GM10266 (cell line): ENCODE measurements around the gene PBX3.

Experiments
- DNase-seq: peaks from one replicate; pipeline ENCODE4 v3.0.0; 2012; ENCODE audit errors: extremely low spot score
- TF ChIP-seq, protein P1 (sequence below): IDR thresholded peaks from 2 replicates; pipeline ENCODE4 v1.5.1; 2012; ENCODE audit warnings: mild to moderate bottlenecking, low read depth; ENCODE audit not compliant: control insufficient read depth, insufficient read depth; ENCODE audit errors: missing control alignments

PBX3 gene

DNA sequence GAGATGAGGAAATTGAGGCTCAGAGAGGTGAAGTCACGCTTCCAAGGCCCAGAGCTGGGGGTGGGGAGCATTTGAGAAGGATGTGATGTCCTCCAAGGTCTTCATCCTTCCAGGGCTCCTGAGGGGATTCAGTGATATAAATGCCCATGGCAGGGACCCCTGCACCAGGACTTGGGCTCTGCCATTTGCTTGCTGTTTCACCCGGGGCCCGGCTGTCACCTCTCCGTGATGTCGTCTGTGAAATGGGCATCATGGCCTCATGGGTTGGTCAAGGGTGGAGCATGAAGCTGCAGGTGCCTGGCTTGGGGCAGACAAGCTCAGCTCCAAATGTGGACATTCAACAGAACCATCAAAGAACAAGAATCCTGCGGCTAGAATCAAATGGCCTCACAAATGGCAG lies 253.1 kb downstream of the PBX3 start:
- no peak for DNase-seq
- TF ChIP-seq, protein P1, sequence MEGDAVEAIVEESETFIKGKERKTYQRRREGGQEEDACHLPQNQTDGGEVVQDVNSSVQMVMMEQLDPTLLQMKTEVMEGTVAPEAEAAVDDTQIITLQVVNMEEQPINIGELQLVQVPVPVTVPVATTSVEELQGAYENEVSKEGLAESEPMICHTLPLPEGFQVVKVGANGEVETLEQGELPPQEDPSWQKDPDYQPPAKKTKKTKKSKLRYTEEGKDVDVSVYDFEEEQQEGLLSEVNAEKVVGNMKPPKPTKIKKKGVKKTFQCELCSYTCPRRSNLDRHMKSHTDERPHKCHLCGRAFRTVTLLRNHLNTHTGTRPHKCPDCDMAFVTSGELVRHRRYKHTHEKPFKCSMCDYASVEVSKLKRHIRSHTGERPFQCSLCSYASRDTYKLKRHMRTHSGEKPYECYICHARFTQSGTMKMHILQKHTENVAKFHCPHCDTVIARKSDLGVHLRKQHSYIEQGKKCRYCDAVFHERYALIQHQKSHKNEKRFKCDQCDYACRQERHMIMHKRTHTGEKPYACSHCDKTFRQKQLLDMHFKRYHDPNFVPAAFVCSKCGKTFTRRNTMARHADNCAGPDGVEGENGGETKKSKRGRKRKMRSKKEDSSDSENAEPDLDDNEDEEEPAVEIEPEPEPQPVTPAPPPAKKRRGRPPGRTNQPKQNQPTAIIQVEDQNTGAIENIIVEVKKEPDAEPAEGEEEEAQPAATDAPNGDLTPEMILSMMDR: no peak

DNA sequence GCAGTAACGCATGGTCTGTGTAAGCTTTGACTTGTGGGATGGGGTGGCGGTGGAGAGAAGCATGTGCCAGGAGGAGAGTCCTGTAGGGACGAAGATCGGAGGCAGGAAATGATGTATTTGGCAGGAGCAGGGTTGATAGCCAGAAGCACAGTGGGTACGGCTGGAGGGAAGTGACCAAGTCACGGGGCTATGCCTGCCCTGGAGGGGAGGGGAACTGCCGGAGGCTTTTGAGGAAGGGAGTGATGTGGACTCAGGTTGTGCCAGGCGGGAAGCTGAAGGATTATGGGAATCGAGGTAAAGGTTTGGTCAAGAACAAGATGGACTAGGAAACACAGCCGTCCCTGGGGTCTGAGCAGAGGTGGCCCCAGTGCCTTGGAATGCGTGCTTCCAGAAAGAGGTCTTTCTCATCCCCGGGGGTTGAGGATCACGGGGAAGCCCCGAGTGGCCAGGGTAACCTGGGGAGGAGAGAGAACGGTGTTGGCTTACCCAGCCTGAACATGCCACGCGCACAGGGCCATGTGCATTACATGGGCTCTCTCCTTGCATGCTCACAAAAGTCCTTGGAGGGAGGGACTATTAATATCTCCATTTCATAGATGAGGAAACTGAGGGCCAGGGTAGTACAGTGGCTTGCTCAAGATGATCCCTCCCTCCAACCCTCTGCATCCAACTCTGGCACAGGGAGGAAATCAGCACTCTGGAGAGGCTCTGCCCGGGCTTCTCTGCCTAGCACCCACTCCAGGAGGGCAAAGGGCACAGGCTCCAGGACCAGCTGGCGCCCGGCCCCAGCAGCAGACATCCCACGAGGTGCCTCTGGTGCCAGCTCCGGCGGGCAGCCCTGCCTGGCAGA lies 253.8 kb downstream of the PBX3 start:
- no peak for DNase-seq
- TF ChIP-seq, protein P1: no peak

- DNase-seq: no peak
Measured at GRCh38 chr9:126001581-126002225, 254.5 kb downstream of the PBX3 start.

GRCh38 chr9:126002476-126003350 lies 255.5 kb downstream of the PBX3 start:
- TF ChIP-seq, protein P1: no peak
- DNase-seq: no peak

More at GRCh38 chr9:126001581-126002225, 254.5 kb downstream of the PBX3 start:
- TF ChIP-seq, protein P1: no peak

DNA sequence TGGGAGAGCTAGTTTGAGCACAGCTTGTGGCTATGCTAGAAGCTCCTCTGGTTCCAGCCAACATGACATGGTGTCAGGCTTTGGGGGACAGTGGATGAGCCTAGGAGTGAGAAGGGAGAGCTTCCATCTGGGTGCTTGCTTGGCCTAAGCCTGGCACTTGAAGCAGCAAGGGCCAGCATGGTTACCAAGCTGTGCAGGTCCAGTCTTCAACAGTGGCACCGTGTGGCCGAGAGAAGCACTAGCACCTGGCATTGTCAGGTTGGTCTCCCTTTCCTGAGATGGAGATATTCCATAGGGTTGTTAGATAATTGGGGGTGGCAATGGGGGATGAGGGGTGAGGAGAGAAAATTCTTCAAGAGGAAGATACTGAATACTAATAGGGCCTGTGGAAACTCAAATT lies 261.9 kb downstream of the PBX3 start:
- no peak for DNase-seq
- TF ChIP-seq, protein P1: no peak

GRCh38 chr9:126014726-126015125 lies 267.6 kb downstream of the PBX3 start:
- no peak for DNase-seq
- TF ChIP-seq, protein P1: no peak

DNA sequence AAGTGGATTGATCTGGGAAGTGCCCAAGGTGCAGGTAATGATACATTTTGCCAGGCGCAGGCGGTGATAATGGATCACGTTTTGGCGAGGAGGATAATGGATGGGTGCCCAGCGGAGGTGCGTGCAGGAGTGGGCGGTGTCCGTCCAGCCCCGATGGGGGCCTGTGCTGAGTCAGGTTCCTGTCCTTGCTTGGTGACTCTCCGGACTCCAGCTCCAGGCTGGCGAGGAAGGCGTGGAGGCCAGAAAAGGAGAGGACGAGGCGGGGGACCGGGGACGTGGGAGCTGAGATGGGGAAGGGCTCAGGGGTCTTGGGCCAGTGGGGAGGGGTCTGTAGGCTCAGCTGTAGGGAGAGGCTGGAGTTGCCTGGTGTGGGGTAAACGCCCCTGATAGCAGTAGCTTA lies 268.3 kb downstream of the PBX3 start:
- DNase-seq: no peak
- TF ChIP-seq, protein P1: no peak
